ENCODE results near the gene TMEM80.

DNA sequence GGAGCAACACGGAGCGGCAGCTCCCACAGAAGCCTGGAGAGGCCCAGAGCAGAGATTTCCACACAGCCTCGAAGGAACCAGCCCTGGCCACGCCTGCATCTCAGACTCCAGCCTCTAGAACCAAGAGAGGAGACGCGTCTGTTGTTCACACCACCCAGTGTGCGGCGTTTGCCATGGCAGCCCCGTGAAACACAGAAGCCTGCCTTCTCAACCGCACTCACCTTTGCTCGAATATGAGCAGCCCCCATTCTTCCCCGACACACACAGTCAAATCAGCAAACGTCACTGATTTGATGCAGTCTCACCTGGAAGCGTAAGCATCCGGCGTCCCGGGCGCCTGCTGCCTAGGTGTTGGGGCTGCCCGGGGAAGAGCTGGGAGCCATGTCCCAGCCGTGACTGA is 37.5 kb downstream of the TMEM80 start:
- TF ChIP-seq CTCF (conservative IDR thresholded peaks at IDR 0.05; ENCODE audit: low read depth, low read length) (no peak), RFX5 (IDR thresholded peaks at IDR 0.05; ENCODE audit: low read depth, low read length) (no peak), POLR2A (IDR thresholded peaks at IDR 0.05; ENCODE audit: low read depth, low read length) (no peak), CEBPB (IDR thresholded peaks at IDR 0.05; ENCODE audit: low read depth, low read length) (no peak), RCOR1 (IDR thresholded peaks at IDR 0.05; ENCODE audit: insufficient replicate concordance, low read length) (no peak), MAZ (IDR thresholded peaks at IDR 0.05; ENCODE audit: borderline replicate concordance, low read depth, low read length) (no peak)
